Measurements from ENCODE around the gene PRELID1.

PRELID1 gene

GRCh38 chr5:177299697-177300096 lies 3.9 kb upstream of the PRELID1 start:
- Histone ChIP-seq H3K9me3 (no peaks in the 10 kb centered on the region), H3K27me3 (no peaks in the 10 kb centered on the region), H3K27ac (peak overlapping the region; percentile 95), H3K4me1 (ENCODE audit: control insufficient read depth in 1 of 2, insufficient read depth in 1 of 2, low read depth in 1 of 2, low read length in 1 of 2) (peaks cover 90 to 92% of the 10 kb centered on the region in 2 experiments), H3K36me3 (peaks cover 51% of the 10 kb centered on the region), H3K4me3 (ENCODE audit: low read depth in 1 of 2, low read length in 1 of 2) (peak overlapping the region in 1 of 2 experiments; percentile 99)
- TF ChIP-seq, protein P1, sequence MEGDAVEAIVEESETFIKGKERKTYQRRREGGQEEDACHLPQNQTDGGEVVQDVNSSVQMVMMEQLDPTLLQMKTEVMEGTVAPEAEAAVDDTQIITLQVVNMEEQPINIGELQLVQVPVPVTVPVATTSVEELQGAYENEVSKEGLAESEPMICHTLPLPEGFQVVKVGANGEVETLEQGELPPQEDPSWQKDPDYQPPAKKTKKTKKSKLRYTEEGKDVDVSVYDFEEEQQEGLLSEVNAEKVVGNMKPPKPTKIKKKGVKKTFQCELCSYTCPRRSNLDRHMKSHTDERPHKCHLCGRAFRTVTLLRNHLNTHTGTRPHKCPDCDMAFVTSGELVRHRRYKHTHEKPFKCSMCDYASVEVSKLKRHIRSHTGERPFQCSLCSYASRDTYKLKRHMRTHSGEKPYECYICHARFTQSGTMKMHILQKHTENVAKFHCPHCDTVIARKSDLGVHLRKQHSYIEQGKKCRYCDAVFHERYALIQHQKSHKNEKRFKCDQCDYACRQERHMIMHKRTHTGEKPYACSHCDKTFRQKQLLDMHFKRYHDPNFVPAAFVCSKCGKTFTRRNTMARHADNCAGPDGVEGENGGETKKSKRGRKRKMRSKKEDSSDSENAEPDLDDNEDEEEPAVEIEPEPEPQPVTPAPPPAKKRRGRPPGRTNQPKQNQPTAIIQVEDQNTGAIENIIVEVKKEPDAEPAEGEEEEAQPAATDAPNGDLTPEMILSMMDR (IDR thresholded peaks at IDR 0.05) = no peak

- H3K9me3 ChIP-seq = no peaks in the 10 kb centered on the region
- peak overlapping the region; percentile 95 for H3K27ac ChIP-seq
- no peaks in the 10 kb centered on the region for H3K27me3 ChIP-seq
- peaks cover 51% of the 10 kb centered on the region for H3K36me3 ChIP-seq
- TF ChIP-seq, protein P1 (IDR thresholded peaks at IDR 0.05) = peak; percentile 68
- peaks cover 90 to 92% of the 10 kb centered on the region in 2 experiments for H3K4me1 ChIP-seq (ENCODE audit: control insufficient read depth in 1 of 2, insufficient read depth in 1 of 2, low read depth in 1 of 2, low read length in 1 of 2)
- H3K4me3 ChIP-seq (ENCODE audit: low read depth in 1 of 2, low read length in 1 of 2) = peak overlapping the region; percentile 79 to 99
These were observed 3.2 kb upstream of the PRELID1 start for GRCh38 chr5:177300236-177300880.

- Histone ChIP-seq H3K4me3 (ENCODE audit: low read depth in 1 of 2, low read length in 1 of 2) (peak overlapping the region; percentile 79 to 99), H3K27ac (peak overlapping the region; percentile 95), H3K4me1 (ENCODE audit: control insufficient read depth in 1 of 2, insufficient read depth in 1 of 2, low read depth in 1 of 2, low read length in 1 of 2) (peaks cover 90 to 92% of the 10 kb centered on the region in 2 experiments), H3K9me3 (no peaks in the 10 kb centered on the region), H3K27me3 (no peaks in the 10 kb centered on the region), H3K36me3 (peaks cover 56% of the 10 kb centered on the region)
- TF ChIP-seq, protein P1 (IDR thresholded peaks at IDR 0.05) = no peak
These were observed 2.6 kb upstream of the PRELID1 start for GRCh38 chr5:177300951-177301350.

GRCh38 chr5:177301503-177302165 lies 2.0 kb upstream of the PRELID1 start:
- Histone ChIP-seq H3K36me3 (peaks cover 62% of the 10 kb centered on the region), H3K4me1 (ENCODE audit: control insufficient read depth in 1 of 2, insufficient read depth in 1 of 2, low read depth in 1 of 2, low read length in 1 of 2) (peaks cover 89 to 92% of the 10 kb centered on the region in 2 experiments), H3K9me3 (no peaks in the 10 kb centered on the region), H3K27ac (peak overlapping the region; percentile 95), H3K27me3 (no peaks in the 10 kb centered on the region), H3K4me3 (ENCODE audit: low read depth in 1 of 2, low read length in 1 of 2) (peak overlapping the region; percentile 79 to 99)
- TF ChIP-seq, protein P1 (IDR thresholded peaks at IDR 0.05) = no peak

- Histone ChIP-seq H3K27ac (peak overlapping the region; percentile 95), H3K9me3 (no peaks in the 10 kb centered on the region), H3K4me1 (ENCODE audit: control insufficient read depth in 1 of 2, insufficient read depth in 1 of 2, low read depth in 1 of 2, low read length in 1 of 2) (peaks cover 85 to 89% of the 10 kb centered on the region in 2 experiments), H3K27me3 (no peaks in the 10 kb centered on the region), H3K4me3 (ENCODE audit: low read depth in 1 of 2, low read length in 1 of 2) (peak overlapping the region; percentile 79 to 99), H3K36me3 (peaks cover 63% of the 10 kb centered on the region)
- TF ChIP-seq, protein P1 (IDR thresholded peaks at IDR 0.05) = no peak
These were observed 1.1 kb upstream of the PRELID1 start for GRCh38 chr5:177302354-177303110.

Data from neutrophil (primary cell).